HG02678 (cell line): Measurements from ENCODE around the gene CHSY1.
"Not testable (repeated sequence)": the region's sequence is repeated elsewhere in the genome, so short reads cannot be mapped to it uniquely, and the experiment has no call there.

Experiments
- ATAC-seq: cut with Tn5 transposase; IDR thresholded peaks from one replicate; pipeline ENCODE4 v1.9.1; 2021; ENCODE audit warnings: mild to moderate bottlenecking, moderate library complexity; ENCODE audit not compliant: unreplicated experiment

CHSY1 gene

GRCh38 chr15:101246391-101246790 lies 5.5 kb downstream of the CHSY1 start:
- no peak for ATAC-seq

- no peak for ATAC-seq
These were observed 6.8 kb downstream of the CHSY1 start for GRCh38 chr15:101244889-101245668.

GRCh38 chr15:101244036-101244781 lies 7.6 kb downstream of the CHSY1 start:
- no peak for ATAC-seq

GRCh38 chr15:101243420-101243819 lies 8.4 kb downstream of the CHSY1 start:
- no peak for ATAC-seq

- no peak for ATAC-seq
These were observed 8.9 kb downstream of the CHSY1 start for GRCh38 chr15:101242999-101243336.

- peak; percentile 76 for ATAC-seq
These were observed 9.5 kb downstream of the CHSY1 start for GRCh38 chr15:101242160-101242998.

GRCh38 chr15:101240358-101240757 lies 11.5 kb downstream of the CHSY1 start:
- ATAC-seq, result no peak

- no peak for ATAC-seq
These were observed 12.1 kb downstream of the CHSY1 start for GRCh38 chr15:101239724-101240136.

GRCh38 chr15:101237251-101237650 lies 14.6 kb downstream of the CHSY1 start:
- ATAC-seq, result no peak

GRCh38 chr15:101233651-101234280 lies 18.1 kb downstream of the CHSY1 start:
- no peak for ATAC-seq

GRCh38 chr15:101232677-101233076 lies 19.2 kb downstream of the CHSY1 start:
- no peak for ATAC-seq

GRCh38 chr15:101228313-101228712 lies 23.5 kb downstream of the CHSY1 start:
- no peak for ATAC-seq

GRCh38 chr15:101225658-101226057 lies 26.2 kb downstream of the CHSY1 start:
- no peak for ATAC-seq

- no peak for ATAC-seq
These were observed 29.9 kb downstream of the CHSY1 start for GRCh38 chr15:101221902-101222301.

- ATAC-seq, result no peak
These were observed 31.8 kb downstream of the CHSY1 start for GRCh38 chr15:101220060-101220459.

- ATAC-seq, result no peak
These were observed 32.4 kb downstream of the CHSY1 start for GRCh38 chr15:101219441-101219840.

- ATAC-seq, result no peak
These were observed 34.4 kb downstream of the CHSY1 start for GRCh38 chr15:101217446-101217845.

- ATAC-seq, result no peak
These were observed 35.7 kb downstream of the CHSY1 start for GRCh38 chr15:101216100-101216499.

- no peak for ATAC-seq
These were observed 36.2 kb downstream of the CHSY1 start for GRCh38 chr15:101215681-101216080.

- not testable (repeated sequence) for ATAC-seq
These were observed 37.3 kb downstream of the CHSY1 start for GRCh38 chr15:101214435-101215097.
